ENCODE data around the gene CNTN1. TPM values are rescaled to one million over a fixed set of nuclear protein-coding genes. Genes with fewer than 3 reads are reported as not detected.

The CNTN1 gene
- total RNA-seq, 5 donors from 2014 or later (not counting 1 experiment from before 2014, with no cell fraction given), result not detected

- Mint-ChIP-seq H3K9me3 (peaks cover 0 to 7% (median 0%) of the 10 kb centered on the region in 3 donors), H3K27ac (no peak overlapping the region), H3K4me3 (no peak overlapping the region), H3K4me1 (no peaks in the 10 kb centered on the region), H3K27me3 (no peaks in the 10 kb centered on the region), H3K36me3 (no peaks in the 10 kb centered on the region)
- Histone ChIP-seq H3K4me3 (ENCODE audit: control insufficient read depth in 1 of 2, extremely low read depth in 1 of 2, low read length in 1 of 2) (no peak overlapping the region), H3K36me3 (ENCODE audit: control insufficient read depth in 2 of 2, extremely low read depth in 1 of 2, insufficient read depth in 1 of 2, low read length in 1 of 2) (no peaks in the 10 kb centered on the region), H3K27me3 (replicated peaks in 1 of 2; ENCODE audit: control insufficient read depth in 2 of 2, extremely low read depth in 1 of 2, insufficient read depth in 2 of 2, low read length in 1 of 2) (no peaks in the 10 kb centered on the region), H3K4me1 (ENCODE audit: control insufficient read depth in 1 of 2, extremely low read depth in 1 of 2, insufficient read depth in 2 of 2, low read length in 2 of 2) (no peaks in the 10 kb centered on the region), H3K27ac (ENCODE audit: low read length) (no peak overlapping the region), H3K9me3 (no peaks in the 10 kb centered on the region)
- POLR2A ChIA-PET, result no interaction called here
- DNase-seq (no peak), ATAC-seq (replicated peaks in 1 of 4) (no peak)
- CTCF ChIA-PET, result no interaction called here
These were observed 429.1 kb downstream of the CNTN1 start for GRCh38 chr12:41121374-41121773.

Measured in T-cell (primary cell).